HEK293 (cell line): ENCODE results near the gene DACT3.

Experiments
- REST ChIP-seq: fragments of 450-650 bp; formaldehyde crosslinking; IDR thresholded peaks from 2 replicates; pipeline ENCODE4 v1.5.1; 2016; ENCODE audit warnings: missing biosample characterization, missing genetic modification characterization
- TCF7L2 ChIP-seq: IDR thresholded peaks from 2 replicates; pipeline ENCODE4 v1.6.1; 2011; ENCODE audit warnings: low read depth, mild to moderate bottlenecking, inconsistent platforms, low read length, moderate library complexity, borderline replicate concordance
- YY1 ChIP-seq: fragments of 450-650 bp; formaldehyde crosslinking; IDR thresholded peaks from 2 replicates; pipeline ENCODE4 v1.5.1; 2018; ENCODE audit warnings: missing biosample characterization, missing genetic modification characterization
- ZNF354C ChIP-seq: fragments of 450-650 bp; formaldehyde crosslinking; IDR thresholded peaks from 2 replicates; pipeline ENCODE4 v1.5.1; 2016; ENCODE audit warnings: missing biosample characterization, missing genetic modification characterization, low read depth, borderline replicate concordance
- ZNF571 ChIP-seq: fragments of 450-650 bp; formaldehyde crosslinking; IDR thresholded peaks from 2 replicates; pipeline ENCODE4 v1.5.0; 2017; ENCODE audit warnings: missing biosample characterization, missing genetic modification characterization
- ZNF654 ChIP-seq: fragments of 450-650 bp; formaldehyde crosslinking; IDR thresholded peaks from 2 replicates; pipeline ENCODE4 v1.5.1; 2016; ENCODE audit warnings: low read depth, missing biosample characterization, missing genetic modification characterization
- TF ChIP-seq, protein P1 (sequence below): fragments of 450-650 bp; formaldehyde crosslinking; IDR thresholded peaks from 2 replicates; pipeline ENCODE4 v1.5.1; 2016; ENCODE audit warnings: missing biosample characterization, missing genetic modification characterization
- TF ChIP-seq, protein P2 (sequence below): fragments of 450-650 bp; formaldehyde crosslinking; IDR thresholded peaks from 2 replicates; pipeline ENCODE4 v1.5.1; 2016; ENCODE audit warnings: missing biosample characterization, missing genetic modification characterization
- TF ChIP-seq, protein P3 (sequence below): fragments of 450-650 bp; formaldehyde crosslinking; IDR thresholded peaks from 2 replicates; pipeline ENCODE4 v1.5.1; 2016; ENCODE audit warnings: missing biosample characterization, missing genetic modification characterization, low read depth

DNA sequence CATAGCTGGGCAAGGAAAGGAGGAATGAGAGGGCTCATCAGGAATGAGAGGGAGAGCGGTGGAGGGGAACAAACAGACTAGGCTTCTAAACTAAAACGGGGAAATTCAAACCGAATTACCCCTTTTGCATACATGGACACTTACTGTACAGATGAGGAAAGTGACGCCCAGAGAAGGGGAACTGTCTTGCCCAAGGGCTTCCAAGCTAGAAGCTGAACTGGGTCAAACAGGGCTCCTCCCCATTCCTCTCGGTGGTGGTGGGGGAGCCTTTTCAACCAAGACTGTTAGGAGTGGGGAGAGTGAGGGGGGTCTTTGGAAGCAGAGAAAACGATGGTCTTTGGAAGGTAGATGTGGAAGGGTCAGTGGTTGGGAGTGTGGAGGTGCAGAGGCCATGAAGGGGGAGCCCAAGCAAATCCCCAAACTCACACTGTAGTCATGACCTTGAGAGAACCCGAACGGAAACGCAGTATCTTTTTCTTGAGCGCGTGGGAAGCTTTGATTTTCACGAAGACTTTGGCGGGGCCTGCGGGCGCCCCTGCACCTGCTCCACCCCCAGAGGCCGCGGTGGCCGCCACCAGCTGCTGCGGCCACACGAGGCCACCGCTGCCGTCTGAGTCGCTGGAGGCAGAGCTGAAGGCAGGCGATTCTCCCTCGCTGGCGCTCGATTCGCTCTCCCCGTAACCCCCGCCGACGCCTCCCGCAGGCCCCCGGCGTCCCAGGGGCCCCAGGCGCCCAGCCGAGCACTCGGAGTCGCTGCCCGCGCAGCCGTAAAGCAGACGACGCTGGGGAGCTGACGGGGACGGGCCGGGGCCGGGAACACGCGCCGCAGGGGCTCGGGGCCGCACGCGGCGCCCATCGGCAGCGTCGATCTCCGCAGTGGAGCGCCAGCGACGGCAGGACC, 12.7 kb downstream of the DACT3 start:
- TF ChIP-seq ZNF571 (tag by site-specific recombination) = no peak
- TF ChIP-seq, protein P1, sequence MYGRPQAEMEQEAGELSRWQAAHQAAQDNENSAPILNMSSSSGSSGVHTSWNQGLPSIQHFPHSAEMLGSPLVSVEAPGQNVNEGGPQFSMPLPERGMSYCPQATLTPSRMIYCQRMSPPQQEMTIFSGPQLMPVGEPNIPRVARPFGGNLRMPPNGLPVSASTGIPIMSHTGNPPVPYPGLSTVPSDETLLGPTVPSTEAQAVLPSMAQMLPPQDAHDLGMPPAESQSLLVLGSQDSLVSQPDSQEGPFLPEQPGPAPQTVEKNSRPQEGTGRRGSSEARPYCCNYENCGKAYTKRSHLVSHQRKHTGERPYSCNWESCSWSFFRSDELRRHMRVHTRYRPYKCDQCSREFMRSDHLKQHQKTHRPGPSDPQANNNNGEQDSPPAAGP (tag by site-specific recombination) = no peak
- TF ChIP-seq, protein P2, sequence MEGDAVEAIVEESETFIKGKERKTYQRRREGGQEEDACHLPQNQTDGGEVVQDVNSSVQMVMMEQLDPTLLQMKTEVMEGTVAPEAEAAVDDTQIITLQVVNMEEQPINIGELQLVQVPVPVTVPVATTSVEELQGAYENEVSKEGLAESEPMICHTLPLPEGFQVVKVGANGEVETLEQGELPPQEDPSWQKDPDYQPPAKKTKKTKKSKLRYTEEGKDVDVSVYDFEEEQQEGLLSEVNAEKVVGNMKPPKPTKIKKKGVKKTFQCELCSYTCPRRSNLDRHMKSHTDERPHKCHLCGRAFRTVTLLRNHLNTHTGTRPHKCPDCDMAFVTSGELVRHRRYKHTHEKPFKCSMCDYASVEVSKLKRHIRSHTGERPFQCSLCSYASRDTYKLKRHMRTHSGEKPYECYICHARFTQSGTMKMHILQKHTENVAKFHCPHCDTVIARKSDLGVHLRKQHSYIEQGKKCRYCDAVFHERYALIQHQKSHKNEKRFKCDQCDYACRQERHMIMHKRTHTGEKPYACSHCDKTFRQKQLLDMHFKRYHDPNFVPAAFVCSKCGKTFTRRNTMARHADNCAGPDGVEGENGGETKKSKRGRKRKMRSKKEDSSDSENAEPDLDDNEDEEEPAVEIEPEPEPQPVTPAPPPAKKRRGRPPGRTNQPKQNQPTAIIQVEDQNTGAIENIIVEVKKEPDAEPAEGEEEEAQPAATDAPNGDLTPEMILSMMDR (tag by site-specific recombination) = no peak
- TF ChIP-seq ZNF354C (tag by site-specific recombination) = no peak
- no peak for TF ChIP-seq YY1 (tag by site-specific recombination)
- no peak for TF ChIP-seq REST (tag by site-specific recombination)
- no peak for TF ChIP-seq ZNF654 (tag by site-specific recombination)
- TF ChIP-seq TCF7L2 = no peak
- TF ChIP-seq, protein P3, sequence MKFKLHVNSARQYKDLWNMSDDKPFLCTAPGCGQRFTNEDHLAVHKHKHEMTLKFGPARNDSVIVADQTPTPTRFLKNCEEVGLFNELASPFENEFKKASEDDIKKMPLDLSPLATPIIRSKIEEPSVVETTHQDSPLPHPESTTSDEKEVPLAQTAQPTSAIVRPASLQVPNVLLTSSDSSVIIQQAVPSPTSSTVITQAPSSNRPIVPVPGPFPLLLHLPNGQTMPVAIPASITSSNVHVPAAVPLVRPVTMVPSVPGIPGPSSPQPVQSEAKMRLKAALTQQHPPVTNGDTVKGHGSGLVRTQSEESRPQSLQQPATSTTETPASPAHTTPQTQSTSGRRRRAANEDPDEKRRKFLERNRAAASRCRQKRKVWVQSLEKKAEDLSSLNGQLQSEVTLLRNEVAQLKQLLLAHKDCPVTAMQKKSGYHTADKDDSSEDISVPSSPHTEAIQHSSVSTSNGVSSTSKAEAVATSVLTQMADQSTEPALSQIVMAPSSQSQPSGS (tag by site-specific recombination) = no peak
